ENCODE data around the gene AGAP1.

DNA sequence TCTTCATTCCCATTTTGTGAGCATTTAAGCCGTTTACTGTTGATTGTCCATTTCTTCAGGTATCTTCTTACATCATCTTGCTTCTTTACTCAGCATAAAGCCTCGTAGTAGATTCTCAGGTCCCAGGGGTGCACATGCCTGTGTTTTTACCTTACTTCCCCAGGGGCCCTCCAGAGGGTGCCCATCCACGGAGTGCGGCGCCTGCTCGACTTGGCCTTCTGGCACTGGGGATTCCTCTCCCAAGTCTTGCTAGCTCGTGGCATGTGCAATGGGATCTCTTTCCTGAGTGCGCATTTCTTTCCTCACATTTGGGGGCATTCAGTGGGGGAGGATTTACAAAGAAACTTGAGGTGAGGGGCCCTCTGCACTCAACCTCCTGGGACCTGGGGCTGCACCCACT is 148.1 kb downstream of the AGAP1 start:
- TF ChIP-seq, protein P1, sequence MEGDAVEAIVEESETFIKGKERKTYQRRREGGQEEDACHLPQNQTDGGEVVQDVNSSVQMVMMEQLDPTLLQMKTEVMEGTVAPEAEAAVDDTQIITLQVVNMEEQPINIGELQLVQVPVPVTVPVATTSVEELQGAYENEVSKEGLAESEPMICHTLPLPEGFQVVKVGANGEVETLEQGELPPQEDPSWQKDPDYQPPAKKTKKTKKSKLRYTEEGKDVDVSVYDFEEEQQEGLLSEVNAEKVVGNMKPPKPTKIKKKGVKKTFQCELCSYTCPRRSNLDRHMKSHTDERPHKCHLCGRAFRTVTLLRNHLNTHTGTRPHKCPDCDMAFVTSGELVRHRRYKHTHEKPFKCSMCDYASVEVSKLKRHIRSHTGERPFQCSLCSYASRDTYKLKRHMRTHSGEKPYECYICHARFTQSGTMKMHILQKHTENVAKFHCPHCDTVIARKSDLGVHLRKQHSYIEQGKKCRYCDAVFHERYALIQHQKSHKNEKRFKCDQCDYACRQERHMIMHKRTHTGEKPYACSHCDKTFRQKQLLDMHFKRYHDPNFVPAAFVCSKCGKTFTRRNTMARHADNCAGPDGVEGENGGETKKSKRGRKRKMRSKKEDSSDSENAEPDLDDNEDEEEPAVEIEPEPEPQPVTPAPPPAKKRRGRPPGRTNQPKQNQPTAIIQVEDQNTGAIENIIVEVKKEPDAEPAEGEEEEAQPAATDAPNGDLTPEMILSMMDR (IDR thresholded peaks at IDR 0.05), result no peak
- no peak for TF ChIP-seq POLR2A (IDR thresholded peaks at IDR 0.05)

Data from uterus (tissue), 2 donors.